ENCODE results near the gene BRWD1. TPM values are rescaled to one million over a fixed set of nuclear protein-coding genes. Genes with fewer than 3 reads are reported as not detected.
"Not testable (repeated sequence)": the region's sequence is repeated elsewhere in the genome, so short reads cannot be mapped to it uniquely, and the experiment has no call there.

The BRWD1 gene
- polyA plus RNA-seq, 4 donors = 47.1 to 57.1 (median 50.2) TPM

DNA sequence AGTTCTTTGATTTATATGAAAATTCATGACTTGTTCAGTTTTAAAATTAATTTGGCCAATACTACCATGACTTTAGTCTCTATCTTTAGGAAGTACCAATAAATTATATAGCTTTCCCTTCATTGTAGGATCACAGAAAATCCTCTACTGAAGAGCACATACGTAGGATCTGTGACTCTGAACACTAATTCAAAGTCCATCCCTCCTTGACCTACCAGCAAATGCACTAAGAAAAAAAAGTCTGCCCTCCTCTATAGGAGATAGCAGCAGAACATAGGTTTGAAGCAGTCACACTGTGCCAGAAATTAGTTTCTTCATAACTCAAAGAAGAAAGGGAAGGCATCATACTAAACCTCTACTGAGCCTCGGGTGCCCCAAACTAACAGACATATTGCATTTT is 16.5 kb downstream of the BRWD1 start:
- DNase-seq (ENCODE audit: low read depth in 4 of 4, low spot score in 3 of 4) = no peak

DNA sequence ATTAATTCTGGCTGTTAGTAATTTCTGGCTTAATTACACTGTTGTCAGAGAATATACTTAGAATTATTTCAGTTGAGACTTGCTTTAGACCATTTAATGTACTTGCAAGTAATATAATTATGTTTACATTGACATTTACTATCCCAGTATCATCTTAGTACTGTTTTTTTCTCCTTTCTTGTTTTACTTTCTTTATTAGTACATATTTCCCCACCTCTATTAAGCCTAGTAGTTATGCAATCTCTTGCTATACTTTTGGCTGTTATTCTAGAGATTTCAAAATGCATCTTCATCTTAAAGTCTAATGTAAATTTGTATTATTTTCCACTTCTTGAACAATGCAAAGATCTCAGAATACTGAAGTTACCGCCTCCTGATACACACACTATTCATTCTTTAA is 24.4 kb downstream of the BRWD1 start:
- DNase-seq (ENCODE audit: low read depth in 4 of 4, low spot score in 3 of 4) = no peak

DNA sequence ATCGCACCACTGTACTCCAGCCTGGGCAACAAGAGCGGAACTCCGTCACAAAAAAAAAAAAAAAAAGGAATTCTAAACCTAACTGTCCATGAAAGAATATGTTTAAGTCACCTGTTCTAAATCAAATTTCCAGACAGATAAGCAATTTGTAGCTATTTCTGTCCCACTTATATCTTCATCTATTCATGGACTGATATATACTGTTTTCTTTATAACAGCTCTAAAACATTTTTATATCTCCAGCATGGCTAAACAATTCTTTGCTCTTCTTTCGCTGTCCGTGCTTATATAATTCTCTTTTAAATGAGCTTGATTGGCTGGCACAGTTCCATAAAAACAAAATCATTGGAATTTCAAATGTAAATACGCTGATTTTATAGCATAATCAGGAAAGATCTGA is 30.5 kb downstream of the BRWD1 start:
- DNase-seq (ENCODE audit: low read depth in 4 of 4, low spot score in 3 of 4) = no peak

DNA sequence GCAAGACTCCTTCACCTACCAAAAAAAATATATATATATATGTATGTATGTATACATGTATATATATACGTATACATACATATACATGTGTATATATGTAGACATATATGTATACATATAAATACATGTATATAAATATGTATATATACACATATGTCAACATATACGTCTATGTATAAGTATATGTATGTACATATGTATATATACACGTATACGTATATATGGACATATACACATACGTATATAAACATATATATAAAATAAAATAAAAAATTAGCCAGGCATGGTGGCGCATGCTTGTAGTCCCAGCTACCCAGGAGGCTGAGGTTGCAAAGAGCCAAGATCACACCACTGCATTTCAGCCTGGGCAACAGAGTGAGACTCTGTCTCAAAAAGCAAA is 31.6 kb downstream of the BRWD1 start:
- no peak for DNase-seq (ENCODE audit: low read depth in 4 of 4, low spot score in 3 of 4)

DNA sequence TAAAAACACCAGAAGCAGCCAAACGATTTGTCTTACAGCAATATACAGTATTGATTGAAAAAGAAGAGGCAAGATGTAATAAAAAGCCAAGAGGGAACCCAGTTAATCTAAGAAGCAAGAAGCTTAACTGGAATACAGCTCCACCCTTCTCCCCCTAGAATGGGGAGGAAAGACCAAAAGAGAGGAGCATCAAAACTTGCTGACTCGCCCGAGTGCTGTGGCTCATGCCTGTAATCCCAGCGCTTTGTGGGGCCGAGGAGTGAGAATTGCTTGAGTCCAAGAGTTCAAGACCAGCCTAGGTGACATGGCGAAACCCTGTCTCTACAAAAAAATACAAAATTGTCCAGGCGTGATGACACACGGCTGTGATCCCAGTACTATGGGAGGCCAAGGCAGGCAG is 32.2 kb downstream of the BRWD1 start:
- no peak for DNase-seq (ENCODE audit: low read depth in 4 of 4, low spot score in 3 of 4)

DNA sequence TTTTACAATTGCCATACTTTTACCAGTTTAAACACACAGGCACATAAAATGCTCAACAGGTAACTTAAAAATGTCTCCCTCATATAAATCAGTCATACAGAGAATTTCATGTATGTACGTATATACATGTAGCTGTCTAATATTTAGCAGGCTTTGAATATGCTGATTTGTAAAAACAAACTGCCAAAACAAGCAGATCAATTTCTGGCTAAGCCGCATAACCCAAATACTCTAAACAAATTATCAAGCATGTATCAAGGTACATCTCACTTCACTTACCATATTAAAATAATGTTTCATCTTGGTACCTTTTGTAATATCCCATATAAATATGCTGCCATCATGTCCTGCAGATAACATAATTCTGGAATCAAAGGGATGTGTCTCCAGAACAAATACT is 43.8 kb downstream of the BRWD1 start:
- DNase-seq (ENCODE audit: low read depth in 4 of 4, low spot score in 3 of 4) = no peak

DNA sequence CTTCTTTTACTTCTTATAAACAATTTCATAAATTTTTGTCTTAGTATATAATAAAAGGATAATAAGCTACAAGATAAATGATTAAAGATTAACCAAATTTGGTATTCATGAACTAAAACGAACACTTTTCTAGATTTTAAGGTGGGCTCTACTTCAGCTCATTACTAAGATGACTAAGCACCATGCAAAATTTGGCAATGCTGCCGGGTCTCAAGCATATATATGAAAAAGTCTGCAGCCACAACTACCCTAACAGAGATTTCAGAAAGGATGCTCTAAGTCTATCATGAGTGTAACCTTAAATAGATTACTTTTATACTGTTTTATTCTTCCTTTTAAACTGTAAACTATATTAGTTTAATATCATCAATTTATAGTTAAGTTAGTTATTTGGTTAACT is 47.8 kb downstream of the BRWD1 start:
- no peak for DNase-seq (ENCODE audit: low read depth in 4 of 4, low spot score in 3 of 4)

DNA sequence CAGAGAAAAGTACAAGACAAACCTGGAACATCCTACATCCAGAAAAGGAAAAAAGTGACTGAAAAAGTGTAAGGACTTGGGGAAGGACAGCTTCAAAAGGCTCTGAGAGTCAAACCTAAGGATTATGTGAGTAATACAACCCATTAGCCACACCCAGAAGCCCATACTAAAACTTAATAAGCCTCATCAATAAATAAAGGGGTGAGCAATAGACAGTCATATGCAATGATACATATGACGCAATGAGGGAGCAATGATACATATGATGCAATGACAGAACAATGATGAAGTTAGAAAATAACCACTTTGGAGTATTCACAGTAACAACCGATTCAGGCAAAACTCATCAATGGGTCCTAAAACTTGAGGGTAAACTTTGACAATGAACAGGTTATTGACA is 50.1 kb downstream of the BRWD1 start:
- DNase-seq (ENCODE audit: low read depth in 4 of 4, low spot score in 3 of 4) = no peak

DNA sequence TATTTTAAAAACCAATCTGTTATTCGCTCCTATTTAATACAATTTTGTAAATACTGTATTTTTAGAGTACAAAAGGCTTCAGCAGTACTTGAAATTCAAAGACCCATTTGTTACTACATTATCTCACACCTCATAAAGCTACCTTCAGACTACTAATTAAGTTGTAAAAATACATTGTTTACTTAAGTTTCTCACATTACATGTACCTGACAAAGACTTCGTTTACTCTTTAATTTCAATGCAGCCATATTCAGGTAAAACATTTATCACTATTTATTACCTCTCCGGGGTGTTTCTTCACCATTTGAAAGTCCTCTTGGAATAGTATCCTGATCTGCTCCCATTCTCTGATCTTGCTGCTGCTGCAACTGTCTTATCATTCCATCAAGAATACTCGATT is 55.2 kb downstream of the BRWD1 start:
- DNase-seq (ENCODE audit: low read depth in 4 of 4, low spot score in 3 of 4) = no peak

DNA sequence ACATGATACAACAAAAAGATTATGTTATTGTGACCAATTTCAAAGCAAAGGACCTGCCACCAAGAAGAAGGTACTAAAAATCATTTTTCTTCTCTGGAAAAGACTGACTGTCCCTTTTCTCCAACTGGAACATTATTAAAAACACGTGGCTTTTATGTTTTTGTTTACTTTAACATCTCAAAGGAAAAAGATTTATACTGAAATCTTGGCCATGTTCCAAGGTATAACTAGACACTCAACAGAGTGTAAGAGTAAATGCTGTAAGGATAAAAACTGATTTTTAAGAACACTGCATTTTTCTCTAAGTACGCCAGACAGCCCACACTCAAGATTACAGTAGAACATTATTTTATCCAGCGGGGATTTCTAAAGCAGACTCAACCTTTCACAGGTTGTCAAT is 62.1 kb downstream of the BRWD1 start:
- DNase-seq (ENCODE audit: low read depth in 4 of 4, low spot score in 3 of 4) = peak in 1 of 4 donors; percentile 17

DNA sequence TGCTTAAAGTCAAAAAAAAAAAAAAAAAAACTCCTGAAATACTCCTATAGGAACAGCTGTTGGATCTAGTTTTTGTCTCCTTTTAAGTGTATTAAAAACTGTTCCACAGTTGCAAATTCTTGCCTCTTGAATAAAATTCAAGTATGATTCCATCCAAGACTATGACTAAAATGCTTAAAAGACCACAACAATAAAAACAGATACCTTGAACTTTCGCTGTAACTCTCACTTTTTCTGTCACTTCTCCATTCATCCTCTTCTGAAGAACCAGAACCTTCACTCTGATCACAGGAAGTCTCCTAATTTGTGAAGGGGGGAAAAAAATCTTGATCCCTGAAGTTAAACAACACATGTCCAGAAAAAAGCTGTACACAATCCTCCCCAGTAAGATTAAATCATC is 75.2 kb downstream of the BRWD1 start:
- no peak for DNase-seq (ENCODE audit: low read depth in 4 of 4, low spot score in 3 of 4)

DNA sequence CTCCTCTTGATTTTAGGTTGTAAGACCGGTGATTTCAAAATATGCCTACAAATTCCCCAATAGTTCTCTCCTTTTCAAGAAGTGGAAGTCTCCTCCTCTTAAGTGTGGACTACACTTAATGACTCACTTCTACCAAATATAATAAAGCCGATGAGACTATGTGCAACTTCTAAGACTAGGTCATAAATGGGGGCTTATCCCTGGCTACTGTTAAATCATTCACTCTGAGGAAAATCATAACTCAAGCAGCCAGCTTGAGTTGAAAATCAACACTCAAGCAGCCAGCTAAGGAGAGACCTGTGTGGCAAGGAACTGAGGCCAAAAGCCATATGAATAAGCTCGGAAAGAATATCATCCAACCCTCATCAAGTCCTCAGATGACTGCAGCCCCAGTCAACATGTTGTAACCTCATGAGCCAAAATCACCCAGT is 80.6 kb downstream of the BRWD1 start:
- DNase-seq (ENCODE audit: low read depth in 4 of 4, low spot score in 3 of 4) = no peak

DNA sequence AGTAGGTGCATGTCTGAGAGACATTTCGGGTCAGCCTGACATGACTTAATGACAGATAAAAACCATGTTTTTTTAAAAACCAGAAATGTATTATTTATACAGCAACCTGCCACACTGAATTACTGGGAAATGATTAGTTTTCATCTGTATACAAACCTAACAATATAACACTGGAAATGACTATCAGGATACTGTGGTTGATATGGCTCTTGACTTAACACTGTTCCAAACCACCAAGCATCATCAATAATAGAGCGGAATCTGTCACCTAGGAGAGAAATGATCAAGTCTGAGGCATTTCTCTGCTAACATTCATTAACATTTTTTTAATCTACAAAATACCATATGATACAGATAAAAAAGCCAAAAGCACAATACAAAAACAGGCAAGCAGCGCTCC is 88.5 kb downstream of the BRWD1 start:
- no peak for DNase-seq (ENCODE audit: low read depth in 4 of 4, low spot score in 3 of 4)

DNA sequence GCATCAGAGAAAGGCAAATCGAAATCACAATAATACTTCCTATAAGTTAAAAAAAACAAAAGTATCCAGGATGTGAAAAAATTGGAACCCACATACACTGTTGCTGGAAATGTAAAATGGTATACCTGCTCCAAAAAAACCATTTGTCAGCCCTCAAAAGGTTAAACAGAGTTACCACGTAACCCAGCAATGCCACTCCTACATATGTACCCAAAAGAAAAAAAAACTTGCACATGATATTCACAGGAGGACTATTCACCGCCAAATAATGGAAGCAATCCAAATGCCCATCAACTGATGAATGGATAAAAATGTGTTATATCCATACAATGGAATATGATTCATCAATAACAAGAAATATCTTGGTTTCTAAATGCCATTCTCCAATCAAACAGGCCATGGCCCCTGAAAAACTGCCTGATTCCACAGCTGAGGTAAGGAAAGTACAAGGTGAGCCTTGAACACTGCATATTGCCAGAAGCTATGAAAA is 91.4 kb downstream of the BRWD1 start:
- DNase-seq (ENCODE audit: low read depth in 4 of 4, low spot score in 3 of 4) = no peak

DNA sequence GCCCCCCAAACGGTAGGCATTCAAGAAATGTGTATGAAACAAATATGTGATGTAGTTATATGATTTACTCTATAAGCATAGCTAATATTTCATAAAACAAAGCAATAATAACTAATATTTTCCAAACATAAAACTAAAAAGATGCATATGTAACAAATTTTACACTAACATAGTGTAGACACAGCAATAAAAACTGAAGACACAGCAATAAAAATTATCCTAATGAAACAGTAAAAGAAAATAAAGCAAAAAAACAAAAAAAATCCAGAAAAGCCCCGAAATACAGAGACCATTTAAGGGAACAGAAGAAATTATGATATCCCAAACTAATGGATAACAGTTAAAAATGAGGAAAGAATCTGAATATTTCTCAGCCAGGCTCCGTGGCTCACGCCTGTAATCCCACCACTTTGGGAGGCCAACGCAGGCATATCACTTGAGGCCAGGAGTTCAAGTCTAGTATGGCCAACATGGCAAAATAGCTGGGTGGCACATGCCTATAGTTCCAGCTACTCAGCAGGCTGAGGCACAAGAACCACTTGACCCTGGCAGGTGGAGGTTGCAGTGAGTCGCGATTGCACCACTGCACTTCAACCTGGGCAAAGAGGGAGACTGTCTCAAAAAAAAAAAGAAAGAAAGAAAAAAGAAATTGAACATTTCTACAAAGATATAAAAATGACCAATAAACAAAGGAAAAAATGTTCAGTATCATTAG is 92.0 kb downstream of the BRWD1 start:
- DNase-seq (ENCODE audit: low read depth in 4 of 4, low spot score in 3 of 4) = no peak

DNA sequence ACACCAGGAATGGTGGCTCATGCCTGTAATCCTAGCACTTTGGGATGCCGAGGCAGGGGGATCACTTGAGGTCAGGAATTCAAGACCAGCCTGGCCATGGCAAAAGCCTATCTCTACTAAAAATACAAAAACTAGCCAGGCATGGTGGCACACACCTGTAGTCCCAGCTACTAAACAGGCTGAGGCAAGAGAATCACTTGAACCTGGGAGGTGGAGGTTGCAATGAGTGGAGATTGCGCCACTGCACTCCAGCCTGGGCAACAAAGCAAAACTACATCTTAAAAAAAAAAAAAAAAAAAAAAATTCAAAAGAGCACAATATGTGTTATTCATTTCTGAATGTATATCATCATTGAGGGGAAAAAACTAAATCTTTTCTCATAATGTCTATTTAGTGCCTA is 92.6 kb downstream of the BRWD1 start:
- not testable (repeated sequence) for DNase-seq (ENCODE audit: low read depth in 4 of 4, low spot score in 3 of 4)

DNA sequence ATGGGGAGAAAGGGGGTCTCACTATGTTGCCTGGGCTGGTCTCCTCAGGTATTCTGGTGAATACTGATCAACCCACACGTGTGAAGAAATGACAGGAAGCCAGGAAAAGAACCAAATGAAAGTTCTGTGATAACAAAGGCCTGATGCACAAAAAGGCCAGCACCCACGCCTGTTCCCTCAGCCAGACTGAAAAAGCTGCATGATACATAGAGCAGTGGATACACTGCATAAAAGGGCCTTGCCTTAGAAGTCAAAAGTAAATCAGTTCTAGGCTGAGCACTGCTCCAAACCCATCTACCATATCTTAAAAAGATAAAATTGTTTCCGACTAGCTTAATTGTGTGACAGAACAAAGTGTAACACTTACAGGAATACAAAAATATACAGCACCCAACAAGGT is 93.3 kb downstream of the BRWD1 start:
- DNase-seq (ENCODE audit: low read depth in 4 of 4, low spot score in 3 of 4) = no peak

DNA sequence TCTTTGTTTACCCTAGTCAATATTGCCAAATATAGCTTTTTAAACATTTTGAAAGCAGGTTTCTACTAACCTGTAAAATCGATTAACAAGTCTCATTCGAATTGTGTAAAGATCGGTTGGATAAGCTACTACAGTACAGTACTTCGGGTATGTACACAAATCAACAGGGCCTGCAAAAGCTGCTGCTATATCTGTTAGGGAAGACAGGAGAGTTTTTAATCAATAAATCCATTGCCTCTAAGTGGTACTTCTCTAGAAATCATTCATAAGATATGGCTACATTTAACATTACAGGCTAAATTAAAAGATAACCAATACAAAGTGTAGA is 95.4 kb downstream of the BRWD1 start:
- DNase-seq (ENCODE audit: low read depth in 4 of 4, low spot score in 3 of 4) = no peak

DNA sequence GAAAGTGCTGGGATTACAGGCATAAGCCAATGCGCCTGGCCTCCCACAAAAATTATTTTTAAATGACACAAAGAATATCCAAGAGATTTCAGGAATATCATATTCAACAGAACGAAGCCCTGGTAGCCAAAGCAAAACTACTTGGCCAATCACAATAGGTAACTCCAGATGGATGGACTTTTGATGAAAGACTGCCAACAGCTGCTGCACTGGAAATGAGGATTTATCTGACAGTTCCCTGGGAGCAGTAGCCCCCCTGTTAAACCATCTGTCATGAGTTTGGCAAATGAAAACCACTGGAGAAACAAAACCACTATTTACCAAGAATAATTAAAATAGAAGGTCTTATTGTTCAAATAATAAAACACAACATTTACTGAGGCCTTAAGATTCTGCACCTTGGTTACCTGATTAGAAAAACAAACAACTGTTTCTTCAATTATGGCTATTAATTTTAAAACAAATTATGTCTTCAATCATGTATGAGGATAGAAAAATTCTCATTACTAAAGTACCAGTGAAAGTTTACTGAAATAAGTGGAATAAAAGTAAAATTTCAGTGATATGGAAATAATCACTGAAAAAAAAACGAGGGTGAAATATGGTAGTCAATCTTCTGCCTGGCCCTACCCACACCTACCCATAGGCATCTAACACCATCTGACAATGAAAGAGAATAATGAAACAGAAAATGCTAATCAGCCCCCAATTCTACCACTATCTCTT is 95.9 kb downstream of the BRWD1 start:
- no peak for DNase-seq (ENCODE audit: low read depth in 4 of 4, low spot score in 3 of 4)

DNA sequence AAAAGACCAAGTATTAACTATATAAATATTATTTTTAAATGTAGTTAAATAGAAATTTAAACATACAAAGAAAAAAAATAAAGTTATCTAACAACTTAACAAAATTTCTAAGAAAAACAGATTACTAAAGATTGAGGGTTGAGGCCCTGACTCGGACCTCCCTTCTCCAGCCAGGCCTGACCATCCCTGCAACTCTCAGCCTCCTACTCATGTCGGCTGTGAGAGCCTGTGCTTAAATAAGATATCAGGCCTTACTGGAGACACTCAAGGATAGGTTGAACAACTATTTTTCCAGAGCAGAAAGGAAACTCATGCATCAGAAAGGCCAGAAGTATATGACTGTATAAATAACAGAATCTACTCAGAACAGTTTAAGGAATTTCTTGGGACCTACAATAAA is 97.1 kb downstream of the BRWD1 start:
- peak in 1 of 4 donors; percentile 5 for DNase-seq (ENCODE audit: low read depth in 4 of 4, low spot score in 3 of 4)

DNA sequence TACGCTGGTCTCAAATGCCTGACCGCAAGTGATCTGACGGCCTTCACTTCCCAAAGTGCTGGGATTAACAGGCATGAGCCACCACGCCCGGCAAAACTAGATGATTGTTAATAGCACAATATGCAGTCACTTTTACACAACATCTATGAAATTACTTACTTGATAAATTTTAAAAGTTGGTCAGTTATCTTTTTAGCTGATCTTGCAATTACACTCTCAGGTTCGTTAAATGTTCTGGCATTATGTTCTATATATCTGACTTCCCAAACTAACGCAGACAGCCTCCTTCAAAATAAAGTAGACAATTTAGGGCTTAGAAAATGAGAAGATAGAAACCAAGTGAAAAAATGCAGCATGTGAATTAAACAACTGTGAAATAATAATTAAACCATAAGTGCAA is 98.4 kb downstream of the BRWD1 start:
- no peak for DNase-seq (ENCODE audit: low read depth in 4 of 4, low spot score in 3 of 4)

DNA sequence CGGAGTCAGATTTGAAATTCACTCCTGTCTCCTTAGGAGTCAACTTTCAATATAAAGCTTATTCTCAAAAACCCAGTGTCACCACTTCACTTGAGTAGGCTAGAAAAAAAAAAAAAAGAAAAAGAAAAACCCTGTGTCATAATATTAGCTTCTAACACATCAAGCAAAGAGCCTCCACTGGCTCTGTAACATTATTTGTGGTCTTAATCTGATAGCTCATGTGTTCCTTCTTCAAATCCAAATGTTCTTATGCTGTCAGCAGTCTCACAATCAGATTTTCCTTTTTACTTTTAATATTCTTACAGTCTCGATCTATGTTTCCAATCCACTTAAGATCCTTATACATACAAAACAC is 104.1 kb downstream of the BRWD1 start:
- no peak for DNase-seq (ENCODE audit: low read depth in 4 of 4, low spot score in 3 of 4)

All from left renal pelvis (tissue), 4 donors.